T-cell (primary cell): ENCODE results near the gene ASB2. TPM values are rescaled to one million over a fixed set of nuclear protein-coding genes. Genes with fewer than 3 reads are reported as not detected.
A peak's percentile ranks its signal among the peaks of the same experiment; 100 is the strongest.

Experiments used
- ATAC-seq, 4 experiments: fragments of 200-7000 bp in 3 of 4; fragments of 150-1000 bp in 1 of 4; cut with Tn5 transposase; replicated peaks in 1 of 4; 1 replicate in 3 of 4; 2 replicates in 1 of 4; pipeline ENCODE4 v1.10.0; 2021; ENCODE audit warnings: moderate library complexity in 3 of 4, mild to moderate bottlenecking in 2 of 4, moderate number of reproducible peaks in 1 of 4
- CTCF ChIA-PET, 2 donors: fragments of 300-600 bp; sonication (Branson Sonifier 250); formaldehyde crosslinking; loops; one replicate each; lab custom pipeline; 2022; ENCODE audit warnings: antibody characterized with exemption in 2 of 2; lab: Charles Lee
- POLR2A ChIA-PET, 2 donors: fragments of 300-600 bp; sonication (Branson Sonifier 250); formaldehyde crosslinking; loops; one replicate each; lab custom pipeline; 2022; ENCODE audit warnings: antibody characterized with exemption in 2 of 2; lab: Charles Lee
- DNase-seq, 35 experiments: peaks; one replicate each; pipeline versions ENCODE4 v3.0.0 to v3.0.0-alpha.2; 2013 to 2023
- H3K27ac ChIP-seq: one replicate; pipeline ENCODE4 v1.5.1; 2013; ENCODE audit warnings: low read length
- H3K27me3 ChIP-seq, 2 experiments: replicated peaks in 1 of 2; 1 replicate in 1 of 2; 2 replicates in 1 of 2; pipeline versions ENCODE4 v1.6.1 to v1.7.0; 2013; ENCODE audit warnings: low read length in 1 of 2, mixed read lengths in 1 of 2; ENCODE audit not compliant: control insufficient read depth in 2 of 2, insufficient read depth in 2 of 2; ENCODE audit errors: extremely low read depth in 1 of 2
- H3K36me3 ChIP-seq, 2 donors: 1 replicate in 1 of 2; 2 replicates in 1 of 2; pipeline versions ENCODE4 v1.6.1 to v1.7.0; 2013; ENCODE audit warnings: low read length in 1 of 2; ENCODE audit not compliant: control insufficient read depth in 2 of 2, insufficient read depth in 1 of 2; ENCODE audit errors: extremely low read depth in 1 of 2
- H3K4me1 ChIP-seq, 2 experiments: 1 replicate in 1 of 2; 2 replicates in 1 of 2; pipeline versions ENCODE4 v1.6.1 to v1.7.0; 2013; ENCODE audit warnings: low read length in 2 of 2, mixed read lengths in 1 of 2; ENCODE audit not compliant: insufficient read depth in 2 of 2, control insufficient read depth in 1 of 2; ENCODE audit errors: extremely low read depth in 1 of 2
- H3K4me3 ChIP-seq, 2 donors: 1 replicate in 1 of 2; 2 replicates in 1 of 2; pipeline versions ENCODE4 v1.5.1 to v1.7.0; 2013; ENCODE audit warnings: mild to moderate bottlenecking in 2 of 2, low read length in 1 of 2, moderate library complexity in 1 of 2; ENCODE audit not compliant: control insufficient read depth in 1 of 2; ENCODE audit errors: extremely low read depth in 1 of 2
- H3K9me3 ChIP-seq: 2 replicates; pipeline ENCODE4 v1.7.0; 2013
- H3K27ac Mint-ChIP-seq, 2 donors: one replicate each; pipeline ENCODE4 v1.8.0; 2020 to 2021; ENCODE audit warnings: mild to moderate bottlenecking in 2 of 2, mixed read lengths in 2 of 2
- H3K27me3 Mint-ChIP-seq, 2 donors: one replicate each; pipeline ENCODE4 v1.8.0; 2021 to 2022; ENCODE audit warnings: mixed read lengths in 2 of 2
- H3K36me3 Mint-ChIP-seq: one replicate; pipeline ENCODE4 v1.8.0; 2021; ENCODE audit warnings: mixed read lengths
- H3K4me1 Mint-ChIP-seq, 3 donors: one replicate each; pipeline ENCODE4 v1.8.0; 2020 to 2022; ENCODE audit warnings: mixed read lengths in 3 of 3, mild to moderate bottlenecking in 1 of 3
- H3K4me3 Mint-ChIP-seq, 3 donors: one replicate each; pipeline ENCODE4 v1.8.0; 2020 to 2022; ENCODE audit warnings: mild to moderate bottlenecking in 3 of 3, mixed read lengths in 3 of 3, moderate library complexity in 3 of 3
- H3K9me3 Mint-ChIP-seq, 3 donors: one replicate each; pipeline ENCODE4 v1.8.0; 2020 to 2022; ENCODE audit warnings: mixed read lengths in 3 of 3
- WGBS: methylation state at CpG from one replicate; pipeline ENCODE4 v1.1.5; 2013; ENCODE audit warnings: missing lambda C conversion rate; ENCODE audit not compliant: insufficient coverage; 5-methylcytosine and 5-hydroxymethylcytosine counted together
- total RNA-seq, 35 experiments: library from RNA in 6 of 35; stranded (reverse) in 6 of 35; fragments of 120-200 nt in 1 of 35; gene quantifications; one replicate each; pipeline versions ENCODE4 v1.2.1 to v1.2.4 and lab custom pipeline; 2013 to 2026

The ASB2 gene
- total RNA-seq, 5 donors from 2014 or later (not counting 1 experiment from before 2014, with no cell fraction given): 2.7 to 5.4 (median 3.3) TPM

GRCh38 chr14:93943930-93944329 lies 32.4 kb downstream of the ASB2 start:
- peaks cover 0 to 5% of the 10 kb centered on the region in 2 experiments for H3K27me3 ChIP-seq
- Mint-ChIP-seq H3K36me3 (no peaks in the 10 kb centered on the region), H3K4me3 (no peak overlapping the region), H3K4me1 (peaks cover 0 to 6% (median 5%) of the 10 kb centered on the region in 3 donors), H3K27ac (no peak overlapping the region), H3K27me3 (no peaks in the 10 kb centered on the region), H3K9me3 (no peaks in the 10 kb centered on the region)
- 84% methylated on average over 9 of the region's 9 CpGs for WGBS
- ChIA-PET POLR2A (interaction anchor here in 1 of 2 donors (0.6 kb wide), 1 partner anchor 27 kb away, joined by 3 read pairs; no protein-coding TSS in a partner anchor), CTCF (interaction anchor here in 1 of 2 donors (1.0 kb wide), 1 partner anchor 27 kb away, joined by 3 read pairs; no protein-coding TSS in a partner anchor)
- no peaks in the 10 kb centered on the region for H3K9me3 ChIP-seq
- DNase-seq (no peak), ATAC-seq (no peak)
- no peak overlapping the region for H3K27ac ChIP-seq
- H3K36me3 ChIP-seq: no peaks in the 10 kb centered on the region
- H3K4me3 ChIP-seq: no peak overlapping the region
- H3K4me1 ChIP-seq: peaks cover 0 to 9% of the 10 kb centered on the region in 2 experiments

- H3K4me1 Mint-ChIP-seq: peaks cover 0 to 6% (median 5%) of the 10 kb centered on the region in 3 donors
- no peak overlapping the region for H3K27ac Mint-ChIP-seq
- no peaks in the 10 kb centered on the region for H3K36me3 ChIP-seq
- H3K27me3 ChIP-seq: peaks cover 0 to 10% of the 10 kb centered on the region in 2 experiments
- no peak overlapping the region for H3K4me3 ChIP-seq
- no peak for DNase-seq
- H3K9me3 ChIP-seq: no peaks in the 10 kb centered on the region
- CTCF ChIA-PET: interaction anchor here (0.5 to 1.8 kb wide), 5 partner anchors 20 to 237 kb away, joined by 3 to 6 read pairs (median 4); partner anchors contain the start of gene CCDC197 (in 1 of the 2)
- H3K36me3 Mint-ChIP-seq: no peaks in the 10 kb centered on the region
- no peaks in the 10 kb centered on the region for H3K27me3 Mint-ChIP-seq
- H3K4me3 Mint-ChIP-seq: no peak overlapping the region
- peaks cover 0 to 9% of the 10 kb centered on the region in 2 experiments for H3K4me1 ChIP-seq
- no peak for ATAC-seq
- H3K27ac ChIP-seq: no peak overlapping the region
- no peaks in the 10 kb centered on the region for H3K9me3 Mint-ChIP-seq
- 97% methylated on average over 6 of the region's 10 CpGs for WGBS
- POLR2A ChIA-PET: no interaction called here
Measured at GRCh38 chr14:93943052-93943451, 33.3 kb downstream of the ASB2 start.

DNA sequence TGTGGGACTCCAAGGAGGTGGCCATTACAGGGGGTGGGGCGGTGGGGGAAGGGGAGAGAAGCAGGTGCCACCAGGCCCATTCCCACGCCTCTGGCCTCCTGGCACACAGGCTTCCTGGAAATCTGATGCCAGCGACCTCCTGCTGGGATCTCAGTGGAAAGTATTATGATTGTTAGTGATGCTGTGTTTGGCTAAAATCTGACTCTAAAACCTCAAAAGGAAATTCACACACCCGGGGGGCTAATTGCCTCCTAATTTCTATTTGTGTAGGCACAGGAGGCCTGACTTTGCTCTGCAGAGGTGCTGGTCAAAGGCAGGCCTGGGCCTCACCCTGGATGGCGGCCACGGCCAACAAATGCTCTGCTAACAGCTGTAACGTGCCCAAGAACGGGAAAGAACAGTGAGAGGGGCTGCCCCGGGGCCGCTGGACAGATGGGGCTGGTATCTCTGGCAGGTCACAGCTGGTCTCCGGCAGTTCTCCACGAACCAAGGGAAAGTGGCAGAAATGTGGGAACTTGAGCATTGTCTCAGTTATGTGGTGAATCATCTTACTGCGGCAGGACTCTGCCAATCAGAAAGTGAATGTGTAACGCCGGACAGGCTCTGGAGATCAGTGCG lies 35.0 kb downstream of the ASB2 start:
- H3K4me1 ChIP-seq: peaks cover 0 to 9% of the 10 kb centered on the region in 2 experiments
- H3K9me3 ChIP-seq: no peaks in the 10 kb centered on the region
- no peak overlapping the region for H3K4me3 ChIP-seq
- no peaks in the 10 kb centered on the region for H3K36me3 Mint-ChIP-seq
- ChIA-PET CTCF (interaction anchor here (0.5 to 6.5 kb wide), 5 partner anchors 9 to 59 kb away, joined by 3 to 90 read pairs (median 30); no protein-coding TSS in a partner anchor), POLR2A (no interaction called here)
- ATAC-seq: no peak
- 95% methylated on average over 11 of the region's 16 CpGs for WGBS
- H3K27me3 ChIP-seq: peaks cover 0 to 15% of the 10 kb centered on the region in 2 experiments
- H3K9me3 Mint-ChIP-seq: no peaks in the 10 kb centered on the region
- H3K27ac ChIP-seq: no peak overlapping the region
- H3K27me3 Mint-ChIP-seq: peaks cover 4 to 6% of the 10 kb centered on the region in 2 donors
- no peak overlapping the region for H3K27ac Mint-ChIP-seq
- H3K36me3 ChIP-seq: no peaks in the 10 kb centered on the region
- no peak for DNase-seq
- H3K4me1 Mint-ChIP-seq: peaks cover 0 to 8% (median 5%) of the 10 kb centered on the region in 3 donors
- no peak overlapping the region for H3K4me3 Mint-ChIP-seq

DNA sequence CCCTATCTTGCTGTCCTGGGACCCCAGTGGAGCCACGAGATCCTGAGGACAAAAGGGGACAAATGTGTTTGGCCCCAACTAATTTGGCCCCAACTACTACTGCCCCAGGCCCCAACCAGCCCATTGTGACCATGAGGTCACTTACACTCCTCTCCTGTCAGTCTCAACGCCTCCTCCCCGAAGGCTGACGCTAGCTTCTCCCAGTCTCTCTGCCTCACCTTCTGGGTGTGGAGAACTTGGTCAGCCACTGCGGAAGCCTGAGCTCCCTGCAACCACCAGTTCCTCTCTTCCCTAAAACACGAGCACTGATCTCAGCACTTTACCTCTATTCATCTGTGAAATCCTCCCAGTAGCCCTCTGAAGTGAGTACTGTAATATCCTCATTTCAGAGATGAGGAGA lies 35.9 kb downstream of the ASB2 start:
- no peak for ATAC-seq
- Mint-ChIP-seq H3K4me1 (peaks cover 0 to 8% (median 5%) of the 10 kb centered on the region in 3 donors), H3K27ac (peak overlapping the region in 1 of 2 donors; percentile 45), H3K9me3 (no peaks in the 10 kb centered on the region), H3K27me3 (peaks cover 4 to 6% of the 10 kb centered on the region in 2 donors), H3K4me3 (peak overlapping the region; percentile 5 to 35 (median 7)), H3K36me3 (no peaks in the 10 kb centered on the region)
- ChIA-PET CTCF (interaction anchor here (0.6 to 6.5 kb wide), 27 partner anchors 8 to 234 kb away, joined by 3 to 90 read pairs (median 9); partner anchors contain the start of gene OTUB2 (in 2 of the 2)), POLR2A (no interaction called here)
- Histone ChIP-seq H3K4me1 (peaks cover 0 to 9% of the 10 kb centered on the region in 2 experiments), H3K9me3 (no peaks in the 10 kb centered on the region), H3K27ac (no peak overlapping the region), H3K4me3 (no peak overlapping the region), H3K27me3 (peaks cover 0 to 17% of the 10 kb centered on the region in 2 experiments), H3K36me3 (no peaks in the 10 kb centered on the region)
- 84% methylated on average over 4 of the region's 6 CpGs for WGBS
- no peak for DNase-seq

GRCh38 chr14:93939304-93940229 lies 36.8 kb downstream of the ASB2 start:
- H3K4me1 ChIP-seq: peaks cover 0 to 9% of the 10 kb centered on the region in 2 experiments
- peak overlapping the region; percentile 39 to 58 (median 47) for H3K4me3 Mint-ChIP-seq
- H3K9me3 ChIP-seq: no peaks in the 10 kb centered on the region
- H3K9me3 Mint-ChIP-seq: no peaks in the 10 kb centered on the region
- no peak overlapping the region for H3K27ac ChIP-seq
- WGBS: 9% methylated on average over 82 of the region's 84 CpGs
- peaks cover 0 to 17% of the 10 kb centered on the region in 2 experiments for H3K27me3 ChIP-seq
- H3K4me3 ChIP-seq: peak overlapping the region; percentile 29 to 35
- no peaks in the 10 kb centered on the region for H3K36me3 ChIP-seq
- DNase-seq (peak; percentile 57 to 96 (median 85)), ATAC-seq (peak; percentile 95 to 98 (median 96))
- CTCF ChIA-PET: interaction anchor here (0.6 to 6.5 kb wide), 44 partner anchors 9 to 547 kb away, joined by 3 to 90 read pairs (median 4); partner anchors contain the start of gene OTUB2 (in 2 of the 2)
- peaks cover 0 to 8% (median 5%) of the 10 kb centered on the region in 3 donors for H3K4me1 Mint-ChIP-seq
- H3K36me3 Mint-ChIP-seq: no peaks in the 10 kb centered on the region
- POLR2A ChIA-PET: no interaction called here
- H3K27ac Mint-ChIP-seq: peak overlapping the region in 1 of 2 donors; percentile 6
- peaks cover 4 to 6% of the 10 kb centered on the region in 2 donors for H3K27me3 Mint-ChIP-seq
